Keratinocyte (primary cell): ENCODE measurements around the gene SURF2. TPM values are rescaled to one million over a fixed set of nuclear protein-coding genes. Genes with fewer than 3 reads are reported as not detected.

Source experiments
- DNase-seq: peaks from one replicate; pipeline ENCODE4 v3.0.0-alpha.2; 2011; ENCODE audit warnings: low read depth, missing footprints, low spot score
- FAIRE-seq: peaks from 2 replicates; lab custom pipeline; 2011; peaks lifted over from hg19 to GRCh38; lab: Jason Lieb, UNC
- H2AFZ ChIP-seq: 2 replicates; pipeline ENCODE4 v1.6.0; 2012; ENCODE audit warnings: low read length, control low read depth, inconsistent platforms; ENCODE audit not compliant: control insufficient read depth
- H3K27ac ChIP-seq: 2 replicates; pipeline ENCODE4 v1.5.1; 2011; ENCODE audit warnings: low read length; ENCODE audit not compliant: control insufficient read depth, insufficient read depth
- H3K27me3 ChIP-seq: 3 replicates; pipeline ENCODE4 v1.6.0; 2011; ENCODE audit warnings: low read length; ENCODE audit not compliant: control insufficient read depth, insufficient read depth; ENCODE audit errors: extremely low read depth
- H3K36me3 ChIP-seq, 2 experiments: 2 replicates in 1 of 2; 3 replicates in 1 of 2; pipeline ENCODE4 v1.5.1; 2011; ENCODE audit warnings: low read length in 2 of 2, mild to moderate bottlenecking in 1 of 2; ENCODE audit not compliant: control insufficient read depth in 2 of 2, insufficient read depth in 2 of 2; ENCODE audit errors: extremely low read depth in 1 of 2
- H3K4me1 ChIP-seq: 3 replicates; pipeline ENCODE4 v1.5.1; 2011; ENCODE audit warnings: low read length; ENCODE audit not compliant: control insufficient read depth, insufficient read depth; ENCODE audit errors: extremely low read depth
- H3K4me2 ChIP-seq: 3 replicates; pipeline ENCODE4 v1.6.0; 2011; ENCODE audit warnings: low read depth, low read length; ENCODE audit not compliant: control insufficient read depth, insufficient read depth; ENCODE audit errors: extremely low read depth
- H3K4me3 ChIP-seq, 3 experiments: fragments of 200-600 bp in 1 of 3; sonication (generic) in 1 of 3; 2 replicates in 2 of 3; 3 replicates in 1 of 3; pipeline ENCODE4 v1.5.1; 2011 to 2016; ENCODE audit warnings: low read length in 3 of 3, mild to moderate bottlenecking in 3 of 3, control low read depth in 2 of 3, inconsistent platforms in 1 of 3, low read depth in 1 of 3, mixed read lengths in 1 of 3, mixed run types in 1 of 3, moderate library complexity in 1 of 3; ENCODE audit not compliant: control insufficient read depth in 2 of 3, insufficient read depth in 2 of 3; ENCODE audit errors: extremely low read depth in 1 of 3
- H3K79me2 ChIP-seq: 2 replicates; pipeline ENCODE4 v1.6.0; 2012; ENCODE audit warnings: low read length; ENCODE audit not compliant: control insufficient read depth, insufficient read depth
- H3K9ac ChIP-seq: 3 replicates; pipeline ENCODE4 v1.6.0; 2011; ENCODE audit warnings: low read length; ENCODE audit not compliant: control insufficient read depth, insufficient read depth; ENCODE audit errors: extremely low read depth
- H3K9me1 ChIP-seq: 3 replicates; pipeline ENCODE4 v1.6.0; 2011; ENCODE audit warnings: low read length; ENCODE audit not compliant: control insufficient read depth, insufficient read depth; ENCODE audit errors: extremely low read depth
- H3K9me3 ChIP-seq: 2 replicates; pipeline ENCODE4 v1.5.1; 2012; ENCODE audit warnings: low read depth, low read length; ENCODE audit not compliant: control insufficient read depth
- H4K20me1 ChIP-seq: 3 replicates; pipeline ENCODE4 v1.6.0; 2011; ENCODE audit warnings: low read length; ENCODE audit not compliant: control insufficient read depth, insufficient read depth; ENCODE audit errors: extremely low read depth
- CTCF ChIP-seq, 3 experiments: IDR thresholded peaks in 1 of 3; conservative IDR thresholded peaks in 1 of 3; optimal IDR thresholded peaks in 1 of 3; 2 replicates in 2 of 3; 3 replicates in 1 of 3; pipeline versions ENCODE3 to v1.5.1; 2011; ENCODE audit warnings: low read length in 3 of 3, mild to moderate bottlenecking in 3 of 3, moderate library complexity in 2 of 3, control low read depth in 1 of 3, inconsistent platforms in 1 of 3; ENCODE audit not compliant: insufficient read depth in 2 of 3; ENCODE audit errors: extremely low read depth in 1 of 3
- EZH2 ChIP-seq: IDR thresholded peaks from one replicate; pipeline ENCODE4 v1.6.1; 2012; ENCODE audit warnings: inconsistent platforms, mild to moderate bottlenecking, low read length, moderate library complexity
- dilution Hi-C: fragments of 300-500 bp; cut with MboI; formaldehyde crosslinking; loops from one replicate; pipeline ENCODE4 v1.7.0; 2020; ENCODE audit warnings: low sequenced_read_pairs; ENCODE audit not compliant: extremely low pct_ligation_motif_present
- polyA plus RNA-seq, 5 experiments: library from polyadenylated mRNA; depleted of rRNA in 3 of 5; stranded (reverse) in 3 of 5; stranded (forward) in 1 of 5; unstranded in 1 of 5; fragments of >200 nt; gene quantifications; 1 replicate in 1 of 5; 2 replicates in 3 of 5; 3 replicates in 1 of 5; pipeline versions ENCODE4 v1.2.1 to v1.2.3, GENCODE V29; 2011 to 2012; ENCODE audit warnings: missing spikeins in 2 of 5, low read depth in 1 of 5, low replicate concordance in 1 of 5

SURF2 gene
- polyA plus RNA-seq, 1 donor (not counting 4 experiments of a cell fraction or from before 2014, with no cell fraction given), result 28.2 TPM

DNA sequence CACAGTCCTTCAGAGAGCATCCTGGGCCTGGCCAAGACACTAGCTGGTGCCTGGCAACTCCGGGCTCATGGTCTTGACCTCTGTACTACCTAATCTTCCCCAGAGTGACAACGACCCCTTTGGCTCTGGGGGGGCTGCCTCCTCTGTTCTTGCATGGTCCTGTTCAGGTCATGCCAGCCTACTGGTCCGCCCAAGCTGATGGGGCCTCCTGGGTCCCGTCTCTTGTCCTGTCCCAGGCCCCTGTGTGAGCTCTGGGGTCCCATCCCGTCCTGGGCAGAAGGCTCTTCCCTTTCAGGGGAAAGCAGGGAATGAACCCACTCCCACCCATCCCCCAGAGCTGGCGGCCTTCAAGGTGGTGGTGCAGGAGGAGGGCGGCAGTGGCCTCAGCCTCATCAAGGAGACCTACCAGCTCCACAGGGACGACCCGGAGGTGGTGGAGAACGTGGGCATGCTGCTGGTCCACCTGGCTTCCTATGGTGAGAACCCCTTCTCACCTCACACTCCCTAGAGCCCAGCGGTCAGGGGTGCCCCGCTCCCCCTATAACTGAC is 48.2 kb downstream of the SURF2 start:
- TF ChIP-seq CTCF (optimal IDR thresholded peaks at IDR 0.05 in 1 of 3, IDR thresholded peaks at IDR 0.05 in 1 of 3, conservative IDR thresholded peaks at IDR 0.05 in 1 of 3; ENCODE audit: extremely low read depth in 1 of 3, insufficient read depth in 2 of 3, low read length in 3 of 3) (no peak), EZH2 (no peak)
- Histone ChIP-seq H3K9ac (no peak overlapping the region), H3K9me1 (no peaks in the 10 kb centered on the region), H3K36me3 (peaks cover 21% of the 10 kb centered on the region in 2 experiments), H3K27me3 (no peaks in the 10 kb centered on the region), H4K20me1 (peaks cover 4% of the 10 kb centered on the region), H3K4me2 (no peak overlapping the region), H3K27ac (no peak overlapping the region), H3K79me2 (no peaks in the 10 kb centered on the region), H3K4me3 (no peak overlapping the region), H2AFZ (no peak overlapping the region), H3K9me3 (no peaks in the 10 kb centered on the region), H3K4me1 (no peaks in the 10 kb centered on the region)
- DNase-seq, result no peak
- dilution Hi-C loops, result no loop called here
- FAIRE-seq, result no peak

DNA sequence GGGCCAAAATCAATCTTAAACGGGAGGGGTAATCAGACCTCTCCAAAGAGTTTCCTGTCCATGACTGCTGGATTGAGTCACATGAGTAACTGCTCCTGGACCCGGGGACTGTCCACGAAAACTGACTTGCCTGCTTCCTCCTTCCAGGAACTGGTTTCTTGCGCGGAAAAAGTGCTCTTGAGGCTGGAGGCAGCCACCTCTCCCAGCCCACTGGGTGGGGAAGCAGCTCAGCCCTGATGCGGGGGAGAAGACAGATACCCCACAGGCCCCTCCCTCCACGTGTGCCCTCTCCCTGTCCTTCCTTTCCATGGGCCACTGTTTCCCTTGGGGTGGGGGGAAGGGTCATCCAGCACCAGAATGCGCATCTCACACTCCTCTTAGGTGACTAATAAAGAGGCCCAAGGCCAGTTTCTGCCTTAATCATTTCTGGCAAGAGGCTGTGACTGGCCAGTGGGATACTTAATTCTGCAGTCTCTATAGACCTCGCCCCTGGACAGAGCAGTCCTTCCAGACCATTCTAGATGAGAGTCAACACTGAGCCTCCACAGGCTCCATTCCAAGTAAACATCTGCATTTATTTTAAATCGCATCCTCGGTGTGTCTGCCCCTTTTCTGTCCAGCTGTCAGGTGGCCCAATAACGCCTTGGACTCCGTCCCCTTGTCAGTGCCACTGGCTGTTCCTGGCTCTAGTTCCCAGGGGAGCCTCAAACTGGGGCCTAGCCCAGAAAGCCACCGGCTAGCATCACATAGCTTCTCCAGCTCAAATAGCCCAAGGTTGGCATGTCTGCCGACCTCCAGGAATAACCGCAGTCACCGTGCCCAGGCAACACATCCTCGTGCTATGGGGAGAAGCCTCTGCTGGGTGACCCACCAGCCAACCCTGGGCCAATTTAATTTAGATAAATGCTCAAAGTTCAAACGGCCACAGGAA is 49.4 kb downstream of the SURF2 start:
- Histone ChIP-seq H2AFZ (no peak overlapping the region), H4K20me1 (peaks cover 4% of the 10 kb centered on the region), H3K36me3 (peaks cover 27 to 32% of the 10 kb centered on the region in 2 experiments), H3K4me3 (no peak overlapping the region), H3K9ac (no peak overlapping the region), H3K27ac (no peak overlapping the region), H3K27me3 (no peaks in the 10 kb centered on the region), H3K9me3 (no peaks in the 10 kb centered on the region), H3K4me1 (no peaks in the 10 kb centered on the region), H3K79me2 (no peaks in the 10 kb centered on the region), H3K9me1 (no peaks in the 10 kb centered on the region), H3K4me2 (no peak overlapping the region)
- DNase-seq (no peak), FAIRE-seq (no peak)
- dilution Hi-C loops, result no loop called here
- TF ChIP-seq EZH2 (no peak), CTCF (optimal IDR thresholded peaks at IDR 0.05 in 1 of 3, IDR thresholded peaks at IDR 0.05 in 1 of 3, conservative IDR thresholded peaks at IDR 0.05 in 1 of 3; ENCODE audit: extremely low read depth in 1 of 3, insufficient read depth in 2 of 3, low read length in 3 of 3) (no peak)
